Measurements from ENCODE around the gene DDC. TPM values are rescaled to one million over a fixed set of nuclear protein-coding genes. Genes with fewer than 3 reads are reported as not detected.
A peak's percentile ranks its signal among the peaks of the same experiment; 100 is the strongest.
"Not testable (repeated sequence)": the region's sequence is repeated elsewhere in the genome, so short reads cannot be mapped to it uniquely, and the experiment has no call there.

Gene DDC
- total RNA-seq, 1 experiment from 2014 or later = not detected

GRCh38 chr7:50543776-50544442, 21.3 kb downstream of the DDC start:
- Histone ChIP-seq H3K4me3 (no peak overlapping the region), H3K9me3 (no peaks in the 10 kb centered on the region), H3K36me3 (no peaks in the 10 kb centered on the region), H3K27me3 (peaks cover 5% of the 10 kb centered on the region; the same call in 1 of the 2 replicates)
- DNase-seq = no peak

DNA sequence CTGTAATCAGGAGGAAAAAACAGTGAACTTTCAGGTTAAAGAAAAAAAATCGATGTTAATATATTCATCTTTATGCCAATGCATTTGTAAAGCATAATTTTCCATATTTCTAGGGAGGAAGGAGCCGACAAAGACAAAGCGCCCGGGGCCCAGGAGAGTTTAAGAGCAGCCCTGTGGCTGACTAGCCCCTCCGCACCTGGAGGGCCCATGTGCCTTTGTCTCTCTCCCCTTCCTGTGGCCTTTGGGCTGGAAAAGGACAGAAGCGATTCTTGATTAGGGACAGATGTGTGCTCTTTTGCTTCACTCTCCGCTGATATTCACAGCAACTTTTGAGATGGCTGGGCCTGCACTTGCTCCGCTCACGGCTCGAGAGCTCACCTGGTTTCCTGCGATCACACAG, 23.1 kb downstream of the DDC start:
- Histone ChIP-seq H3K9me3 (no peaks in the 10 kb centered on the region), H3K36me3 (no peaks in the 10 kb centered on the region), H3K4me3 (no peak overlapping the region), H3K27me3 (no peaks in the 10 kb centered on the region)
- no peak for DNase-seq

DNA sequence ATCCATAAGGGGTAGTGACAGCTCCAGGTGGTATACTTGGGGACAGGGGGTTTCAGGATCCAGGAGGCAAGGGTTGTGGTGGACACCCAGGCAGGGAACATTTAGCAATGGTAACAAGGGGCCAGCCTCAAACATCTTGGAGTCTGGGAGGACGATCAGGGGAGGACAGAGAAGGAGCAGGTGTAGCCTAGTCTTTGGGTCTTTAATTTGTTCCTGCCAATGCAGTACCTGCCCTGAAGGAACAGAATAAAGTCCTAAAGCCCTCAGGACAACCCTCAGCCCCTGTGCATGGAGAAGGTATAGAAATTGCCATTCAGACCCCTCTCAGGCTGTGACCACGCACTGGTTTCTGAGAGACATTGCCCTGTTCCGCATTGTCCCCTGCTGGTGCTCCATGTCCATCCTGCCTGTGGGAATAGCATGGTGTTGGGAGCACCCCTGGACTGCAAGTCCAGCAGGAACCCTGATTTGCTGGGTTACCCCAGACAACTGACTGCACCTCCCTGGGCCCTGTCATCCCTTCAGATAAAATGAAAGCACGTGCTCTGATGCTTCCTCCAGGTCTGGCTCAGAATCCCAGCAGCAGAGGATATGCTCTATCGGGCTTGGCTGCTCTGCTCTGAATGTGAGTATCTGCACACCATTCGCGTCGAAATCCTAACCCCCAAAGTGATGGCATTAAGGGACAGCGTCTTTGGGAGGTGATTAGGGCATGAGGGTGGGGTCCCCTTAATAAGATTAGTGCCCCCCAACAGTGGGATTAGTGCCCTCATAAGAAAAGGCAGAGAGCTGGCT, 24.2 kb downstream of the DDC start:
- no peak for DNase-seq
- no peak overlapping the region for H3K4me3 ChIP-seq
- no peaks in the 10 kb centered on the region for H3K9me3 ChIP-seq
- H3K27me3 ChIP-seq = no peaks in the 10 kb centered on the region
- no peaks in the 10 kb centered on the region for H3K36me3 ChIP-seq

DNA sequence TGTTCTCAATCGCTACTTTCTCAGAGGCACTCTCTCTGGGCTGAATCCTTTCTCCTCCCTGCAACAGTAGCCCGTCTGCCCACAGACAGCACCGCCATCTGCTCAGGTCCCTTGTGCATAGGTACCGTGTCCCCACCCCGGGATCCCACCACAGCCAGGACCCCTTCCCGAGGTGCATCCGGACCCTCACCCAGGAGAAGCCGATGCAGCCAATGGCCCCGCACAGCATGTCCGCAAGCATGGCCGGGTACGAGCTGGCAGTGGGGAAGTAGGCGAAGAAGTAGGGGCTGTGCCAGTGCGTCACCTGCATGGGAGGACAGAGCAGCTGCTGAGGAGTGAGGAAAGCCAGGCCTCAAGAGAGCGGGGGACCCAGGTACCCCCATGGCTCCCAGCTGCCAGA, 25.5 kb downstream of the DDC start:
- Histone ChIP-seq H3K9me3 (no peaks in the 10 kb centered on the region), H3K36me3 (no peaks in the 10 kb centered on the region), H3K4me3 (no peak overlapping the region), H3K27me3 (no peaks in the 10 kb centered on the region)
- no peak for DNase-seq

DNA sequence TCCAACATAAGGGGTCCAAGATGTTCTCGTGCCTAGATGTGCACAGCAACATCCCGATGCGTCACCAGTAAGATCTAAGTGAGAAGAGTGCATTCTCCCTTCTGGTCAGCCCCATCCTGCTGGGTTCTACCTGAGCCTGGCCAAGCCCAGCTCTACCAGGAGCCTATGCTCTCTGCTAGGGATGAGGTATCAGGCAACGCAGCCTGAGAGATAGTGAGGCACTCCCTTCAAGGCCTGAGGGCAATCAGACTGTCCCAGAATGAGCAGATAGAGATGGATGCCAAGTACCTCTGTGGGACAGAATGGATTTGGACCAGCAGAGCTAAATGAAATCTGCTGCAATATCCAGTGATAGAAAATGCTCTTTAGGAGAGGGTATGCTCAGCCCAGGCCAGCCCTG, 26.7 kb downstream of the DDC start:
- no peak for DNase-seq
- Histone ChIP-seq H3K27me3 (no peaks in the 10 kb centered on the region), H3K9me3 (no peaks in the 10 kb centered on the region)

DNA sequence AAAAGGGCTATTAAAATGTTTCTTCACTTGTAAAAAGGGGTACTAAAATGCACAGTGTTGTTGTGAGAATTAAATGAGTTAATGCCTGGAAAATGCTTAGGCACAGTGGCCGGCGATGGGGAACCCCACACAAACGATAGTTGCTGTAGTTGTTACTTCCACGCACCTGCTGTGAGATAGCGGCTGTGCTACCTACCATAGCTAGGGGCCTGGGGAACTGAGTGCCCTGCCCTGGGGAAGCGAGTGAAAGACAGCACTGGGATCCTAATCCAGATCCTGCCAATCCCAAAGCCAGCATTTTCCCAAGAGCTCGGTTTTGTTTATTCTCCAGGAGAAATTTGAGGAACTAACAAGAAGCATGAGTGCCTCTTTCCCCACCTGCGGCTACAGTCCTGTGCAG, 27.8 kb downstream of the DDC start:
- no peaks in the 10 kb centered on the region for H3K9me3 ChIP-seq
- H3K27me3 ChIP-seq = no peaks in the 10 kb centered on the region
- DNase-seq = no peak
- no peaks in the 10 kb centered on the region for H3K36me3 ChIP-seq
- H3K4me3 ChIP-seq = no peak overlapping the region

More for the DNA sequence above, 26.7 kb downstream of the DDC start:
- Histone ChIP-seq H3K4me3 (no peak overlapping the region), H3K36me3 (no peaks in the 10 kb centered on the region)

GRCh38 chr7:50535291-50535711, 29.9 kb downstream of the DDC start:
- not testable (repeated sequence) for H3K9me3 ChIP-seq, H3K27me3 ChIP-seq, H3K4me3 ChIP-seq, H3K36me3 ChIP-seq
- DNase-seq = peak; percentile 38

DNA sequence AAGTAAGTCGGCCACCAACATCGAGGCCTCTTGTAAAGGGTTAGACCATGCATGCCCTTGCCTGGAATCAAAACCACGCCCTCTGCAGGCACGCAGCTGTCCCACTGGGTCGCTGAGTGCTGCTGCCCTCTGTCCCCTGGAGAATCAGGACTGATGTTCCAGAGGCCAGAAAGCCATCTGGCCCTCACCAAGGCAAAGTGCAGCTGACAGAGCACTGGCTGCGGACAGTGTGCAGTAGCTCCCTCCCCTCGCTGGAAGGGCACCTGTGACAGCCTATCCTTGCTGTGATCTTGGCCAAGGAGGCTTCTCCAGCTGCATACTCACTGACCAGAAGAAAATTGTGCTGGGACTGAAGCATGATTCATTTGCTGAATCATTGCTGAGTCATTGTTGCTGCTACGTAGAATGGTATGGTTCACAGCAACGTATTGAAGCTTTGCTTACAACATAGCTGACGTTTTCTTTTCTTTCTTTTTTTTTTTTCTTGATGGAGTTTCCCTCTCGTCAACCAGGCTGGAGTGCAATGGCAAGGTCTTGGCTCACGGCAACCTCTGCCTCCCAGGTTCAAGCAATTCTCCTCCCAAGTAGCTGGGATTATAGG, 30.4 kb downstream of the DDC start:
- Histone ChIP-seq H3K9me3 (no peaks in the 10 kb centered on the region), H3K4me3 (no peak overlapping the region), H3K36me3 (no peaks in the 10 kb centered on the region), H3K27me3 (no peaks in the 10 kb centered on the region)
- DNase-seq = peak; percentile 80

GRCh38 chr7:50533866-50534265, 31.3 kb downstream of the DDC start:
- Histone ChIP-seq H3K9me3 (no peaks in the 10 kb centered on the region), H3K27me3 (no peaks in the 10 kb centered on the region), H3K4me3 (no peak overlapping the region), H3K36me3 (no peaks in the 10 kb centered on the region)
- no peak for DNase-seq

DNA sequence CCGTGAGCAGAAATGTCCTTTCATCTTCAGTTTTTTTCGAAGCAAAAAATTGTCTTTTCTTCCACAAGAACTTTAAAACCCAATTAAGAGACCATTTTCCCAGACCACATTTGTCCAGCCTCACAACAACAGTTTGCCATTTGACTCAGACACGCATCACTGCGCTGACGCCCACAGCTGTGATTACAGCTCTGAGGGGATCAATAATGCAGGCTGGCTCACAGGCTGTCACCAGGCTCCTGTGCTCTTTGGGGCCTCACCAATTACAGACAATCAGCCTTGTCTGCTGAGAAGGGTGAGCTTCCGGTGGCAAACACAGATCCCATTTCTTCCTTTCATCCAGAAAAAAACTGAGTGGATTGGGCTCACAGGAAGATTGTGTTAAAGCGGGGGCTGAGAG, 33.3 kb downstream of the DDC start:
- H3K27me3 ChIP-seq = no peaks in the 10 kb centered on the region
- H3K9me3 ChIP-seq = no peaks in the 10 kb centered on the region
- H3K4me3 ChIP-seq = no peak overlapping the region
- H3K36me3 ChIP-seq = no peaks in the 10 kb centered on the region
- DNase-seq = no peak

DNA sequence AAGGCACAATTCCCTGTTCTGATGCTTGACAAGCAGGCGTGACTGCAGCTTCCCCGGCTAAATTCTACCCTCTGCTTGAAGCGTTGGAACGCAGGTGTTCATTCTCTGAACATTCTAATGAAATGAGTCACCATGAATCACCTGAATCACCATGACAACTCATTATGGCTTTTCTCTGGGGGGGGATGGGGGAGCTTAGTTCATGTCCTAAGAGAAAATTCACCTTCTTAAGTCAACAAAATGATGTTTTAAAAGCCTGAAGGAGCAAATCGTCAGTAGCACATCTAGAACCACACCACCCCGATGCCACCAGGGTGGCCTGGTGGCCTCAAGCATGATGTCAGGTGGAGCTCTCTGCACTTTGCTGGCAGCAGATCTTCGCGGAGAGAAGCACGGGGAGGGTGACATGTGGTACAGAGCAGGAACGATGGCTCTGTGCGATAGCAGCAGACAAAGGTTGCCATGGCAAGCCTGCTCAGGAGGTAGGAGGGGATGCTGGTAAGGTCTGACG, 33.7 kb downstream of the DDC start:
- Histone ChIP-seq H3K27me3 (no peaks in the 10 kb centered on the region), H3K36me3 (no peaks in the 10 kb centered on the region), H3K4me3 (no peak overlapping the region), H3K9me3 (no peaks in the 10 kb centered on the region)
- DNase-seq = no peak

DNA sequence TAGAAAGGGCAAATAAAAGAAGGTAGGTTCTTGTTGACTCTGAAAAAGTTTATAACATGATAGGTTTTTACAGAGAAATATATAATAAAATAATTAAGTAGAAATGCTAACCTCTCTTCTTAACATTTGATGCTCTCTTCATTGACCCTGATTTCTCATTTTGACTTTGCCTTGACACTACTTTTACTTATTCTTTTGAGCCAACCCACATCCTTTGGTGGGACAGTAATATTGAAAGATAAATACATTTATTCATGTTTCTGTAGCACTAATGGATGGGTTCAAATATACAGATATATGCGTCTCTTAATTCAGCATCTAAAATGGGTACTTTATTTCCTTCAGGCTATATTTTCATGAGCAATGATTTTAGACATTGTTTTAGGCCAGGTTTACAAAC, 34.4 kb downstream of the DDC start:
- Histone ChIP-seq H3K36me3 (no peaks in the 10 kb centered on the region), H3K27me3 (no peaks in the 10 kb centered on the region), H3K9me3 (no peaks in the 10 kb centered on the region), H3K4me3 (no peak overlapping the region)
- no peak for DNase-seq

DNA sequence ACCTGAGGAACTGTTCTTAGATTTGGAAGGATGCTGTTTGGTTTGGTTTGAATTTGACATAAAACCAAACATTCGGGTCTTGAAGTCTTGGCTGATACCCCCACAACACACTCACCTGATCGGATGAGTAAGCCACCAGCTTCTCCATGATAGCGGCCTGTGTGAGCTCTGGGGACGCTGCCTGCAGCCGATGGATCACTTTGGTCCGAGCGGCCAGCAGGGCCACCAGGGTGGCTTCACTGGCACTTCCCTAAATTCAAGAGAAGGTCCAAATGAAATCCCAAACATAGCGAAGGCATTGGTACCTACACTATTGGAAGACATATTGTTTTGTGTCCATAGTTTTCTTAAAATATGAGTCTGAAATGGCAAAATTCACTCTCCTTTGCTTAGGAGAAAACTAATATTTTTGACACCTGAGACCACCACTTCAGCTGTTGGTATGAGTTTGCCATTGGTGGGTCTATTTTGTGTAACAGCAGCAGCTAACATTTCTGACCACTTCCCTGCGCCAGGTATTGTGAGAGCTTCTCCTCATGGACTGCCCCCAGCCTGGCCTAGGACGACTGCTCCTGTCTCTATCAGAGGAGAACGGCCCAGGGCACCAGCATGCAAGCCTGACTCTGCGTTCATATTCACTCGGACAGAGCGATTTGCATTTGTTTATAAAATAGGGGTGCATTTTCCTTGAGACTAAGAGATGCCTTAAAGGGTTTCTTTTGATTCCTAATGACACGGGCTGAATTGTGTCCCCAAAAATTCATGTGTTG, 35.9 kb downstream of the DDC start:
- no peaks in the 10 kb centered on the region for H3K36me3 ChIP-seq
- no peaks in the 10 kb centered on the region for H3K9me3 ChIP-seq
- no peak for DNase-seq
- 0 out of 2 replicates have a peak, but pooled peaks cover 1% of the 10 kb centered on the region for H3K27me3 ChIP-seq
- H3K4me3 ChIP-seq = no peak overlapping the region

- Histone ChIP-seq H3K27me3 (peaks cover 6% of the 10 kb centered on the region), H3K4me3 (no peak overlapping the region), H3K9me3 (no peaks in the 10 kb centered on the region), H3K36me3 (no peaks in the 10 kb centered on the region)
- DNase-seq = no peak
Measured at GRCh38 chr7:50528266-50529092, 36.7 kb downstream of the DDC start.

- not testable (repeated sequence) for H3K4me3 ChIP-seq, H3K9me3 ChIP-seq, H3K36me3 ChIP-seq, DNase-seq
- peaks cover 10% of the 10 kb centered on the region for H3K27me3 ChIP-seq
Measured at GRCh38 chr7:50519350-50519749, 45.9 kb downstream of the DDC start.

Data from MG63 (cell line).